IMR-90 (cell line): ENCODE results near the gene CHP1. TPM values are rescaled to one million over a fixed set of nuclear protein-coding genes. Genes with fewer than 3 reads are reported as not detected.

Source experiments
- ATAC-seq: fragments of 200-7000 bp; cut with Tn5 transposase; 2 replicates; pipeline ENCODE4 v1.9.1; 2020; ENCODE audit warnings: low read depth, mild to moderate bottlenecking, moderate library complexity
- BruUV-seq: library from RNA; stranded (reverse); fragments of 400-500 nt; replicated peaks from 2 replicates; lab custom pipeline; 2021; lab: Mats Ljungman, UMichigan
- CTCF ChIA-PET: fragments of 300-600 bp; formaldehyde crosslinking; extraction: SDS; loops from one replicate; lab custom pipeline; 2021; ENCODE audit warnings: antibody characterized with exemption; lab: Yijun Ruan, JAX
- POLR2A ChIA-PET: fragments of 300-600 bp; sonication (Branson Sonifier 250); formaldehyde crosslinking; loops from one replicate; lab custom pipeline; 2022; ENCODE audit warnings: antibody characterized with exemption; ENCODE audit not compliant: unreplicated experiment; lab: Charles Lee
- DNase-seq: peaks from one replicate; pipeline ENCODE4 v3.0.0; 2013
- H2AFZ ChIP-seq: replicated peaks from 2 replicates; pipeline ENCODE3; 2013; ENCODE audit warnings: low read length, mild to moderate bottlenecking; ENCODE audit not compliant: poor library complexity
- H2AK5ac ChIP-seq: 2 replicates; pipeline ENCODE4 v1.6.1; 2013; ENCODE audit warnings: low read depth, low read length, inconsistent platforms
- H2AK9ac ChIP-seq: replicated peaks from 2 replicates; pipeline ENCODE3; 2013; ENCODE audit warnings: mild to moderate bottlenecking, low read depth, low read length, moderate library complexity; ENCODE audit not compliant: poor library complexity
- H2BK120ac ChIP-seq: 2 replicates; pipeline ENCODE4 v1.6.1; 2013; ENCODE audit warnings: low read depth, low read length, inconsistent platforms
- H2BK15ac ChIP-seq: 3 replicates; pipeline ENCODE4 v1.6.1; 2013; ENCODE audit warnings: low read depth, low read length, inconsistent platforms
- H2BK20ac ChIP-seq: 2 replicates; pipeline ENCODE4 v1.6.1; 2013; ENCODE audit warnings: low read depth, mild to moderate bottlenecking, inconsistent platforms, low read length, moderate library complexity
- H2BK5ac ChIP-seq: 2 replicates; pipeline ENCODE4 v1.6.1; 2013; ENCODE audit warnings: mild to moderate bottlenecking, low read depth, low read length, inconsistent platforms; ENCODE audit not compliant: poor library complexity, severe bottlenecking
- H3K14ac ChIP-seq: replicated peaks from 2 replicates; pipeline ENCODE4 v1.6.1; 2013; ENCODE audit warnings: low read depth, low read length, inconsistent platforms
- H3K18ac ChIP-seq: 2 replicates; pipeline ENCODE4 v1.6.1; 2013; ENCODE audit warnings: low read depth, low read length, control low read depth
- H3K23ac ChIP-seq: 2 replicates; pipeline ENCODE4 v1.6.1; 2013; ENCODE audit warnings: low read depth, low read length, inconsistent platforms
- H3K27ac ChIP-seq: 2 replicates; pipeline ENCODE4 v1.5.1; 2013; ENCODE audit warnings: mild to moderate bottlenecking, control low read depth, low read length; ENCODE audit not compliant: insufficient read depth
- H3K27me3 ChIP-seq: 2 replicates; pipeline ENCODE4 v1.6.1; 2013; ENCODE audit warnings: low read length; ENCODE audit not compliant: control insufficient read depth, insufficient read depth
- H3K36me3 ChIP-seq: 2 replicates; pipeline ENCODE4 v1.6.1; 2013; ENCODE audit warnings: low read length, mixed read lengths; ENCODE audit not compliant: control insufficient read depth, insufficient read depth
- H3K4ac ChIP-seq: 2 replicates; pipeline ENCODE4 v1.6.1; 2013; ENCODE audit warnings: low read depth, low read length, inconsistent platforms
- H3K4me1 ChIP-seq: 2 replicates; pipeline ENCODE4 v1.6.1; 2013; ENCODE audit warnings: low read length, mixed read lengths; ENCODE audit not compliant: control insufficient read depth, insufficient read depth
- H3K4me2 ChIP-seq: 2 replicates; pipeline ENCODE4 v1.6.1; 2013; ENCODE audit warnings: low read depth, mild to moderate bottlenecking, control low read depth, low read length, moderate library complexity
- H3K4me3 ChIP-seq: 2 replicates; pipeline ENCODE4 v1.5.1; 2013; ENCODE audit warnings: low read depth, mild to moderate bottlenecking, control low read depth, low read length, moderate library complexity; ENCODE audit not compliant: insufficient read depth
- H3K56ac ChIP-seq: 2 replicates; pipeline ENCODE4 v1.6.1; 2013; ENCODE audit warnings: low read length, inconsistent platforms; ENCODE audit not compliant: insufficient read depth; ENCODE audit errors: extremely low read depth
- H3K79me1 ChIP-seq, 2 experiments: 2 replicates each; pipeline ENCODE4 v1.6.1; 2013; ENCODE audit warnings: low read length in 2 of 2, inconsistent platforms in 1 of 2, low read depth in 1 of 2
- H3K9ac ChIP-seq: 2 replicates; pipeline ENCODE4 v1.6.1; 2013; ENCODE audit warnings: low read depth, low read length, control low read depth
- H3K9me1 ChIP-seq: 2 replicates; pipeline ENCODE4 v1.6.1; 2013; ENCODE audit warnings: low read length, inconsistent platforms; ENCODE audit not compliant: insufficient read depth
- H3K9me3 ChIP-seq: 2 replicates; pipeline ENCODE4 v1.6.1; 2013; ENCODE audit warnings: low read length; ENCODE audit not compliant: control insufficient read depth, insufficient read depth
- H4K20me1 ChIP-seq: 2 replicates; pipeline ENCODE4 v1.6.1; 2013; ENCODE audit warnings: low read length, inconsistent platforms; ENCODE audit not compliant: insufficient read depth
- H4K5ac ChIP-seq: 2 replicates; pipeline ENCODE4 v1.6.1; 2013; ENCODE audit warnings: mild to moderate bottlenecking, low read depth, low read length, control low read depth
- H4K8ac ChIP-seq, 2 experiments: 2 replicates each; pipeline ENCODE4 v1.6.1; 2013; ENCODE audit warnings: low read depth in 2 of 2, low read length in 2 of 2, control low read depth in 1 of 2, inconsistent platforms in 1 of 2
- H4K91ac ChIP-seq: 2 replicates; pipeline ENCODE4 v1.6.1; 2013; ENCODE audit warnings: low read depth, low read length, inconsistent platforms; ENCODE audit not compliant: insufficient read depth
- BHLHE40 ChIP-seq: fragments of 150-350 bp; IDR thresholded peaks from 2 replicates; pipeline ENCODE4 v1.6.1; 2016; ENCODE audit warnings: mild to moderate bottlenecking, low read depth, low read length
- CHD1 ChIP-seq: IDR thresholded peaks from 2 replicates; pipeline ENCODE4 v1.6.1; 2012; ENCODE audit warnings: low read depth, low read length, improper control_type of control experiment
- MAFK ChIP-seq: IDR thresholded peaks from 2 replicates; pipeline ENCODE4 v1.6.1; 2012; ENCODE audit warnings: low read depth, low read length, improper control_type of control experiment
- MXI1 ChIP-seq: IDR thresholded peaks from 2 replicates; pipeline ENCODE4 v1.6.1; 2012; ENCODE audit warnings: low read depth, mild to moderate bottlenecking, low read length, moderate library complexity, borderline replicate concordance
- NFE2L2 ChIP-seq: fragments of 150-350 bp; IDR thresholded peaks from 2 replicates; pipeline ENCODE4 v1.6.1; 2016; ENCODE audit warnings: low read depth, mild to moderate bottlenecking, low read length
- POLR2A ChIP-seq: IDR thresholded peaks from 2 replicates; pipeline ENCODE4 v1.6.1; 2012; ENCODE audit warnings: mild to moderate bottlenecking, low read depth, low read length
- RAD21 ChIP-seq: IDR thresholded peaks from 2 replicates; pipeline ENCODE4 v1.6.1; 2012; ENCODE audit warnings: low read length, improper control_type of control experiment
- RCOR1 ChIP-seq: IDR thresholded peaks from 2 replicates; pipeline ENCODE4 v1.6.1; 2012; ENCODE audit warnings: mild to moderate bottlenecking, low read length, improper control_type of control experiment; ENCODE audit not compliant: insufficient replicate concordance
- SMC3 ChIP-seq: fragments of 150-350 bp; IDR thresholded peaks from 2 replicates; pipeline ENCODE4 v1.6.1; 2016; ENCODE audit warnings: low read depth, mild to moderate bottlenecking, antibody characterized with exemption, low read length, moderate library complexity
- WGBS, 2 experiments: methylation state at CpG; one replicate each; pipeline versions ENCODE4 v1.1.5 to v1.1.7; 2013; ENCODE audit warnings: missing lambda C conversion rate in 2 of 2; ENCODE audit not compliant: insufficient read length in 1 of 2; ENCODE audit errors: extremely low coverage in 2 of 2; 5-methylcytosine and 5-hydroxymethylcytosine counted together
- dilution Hi-C: fragments of 300-500 bp; cut with HindIII; formaldehyde crosslinking; loops from one replicate; pipeline ENCODE4 v1.14.3; 2018; ENCODE audit warnings: low sequenced_read_pairs; ENCODE audit not compliant: unreplicated experiment
- in situ Hi-C: fragments of 300-500 bp; cut with MboI; formaldehyde crosslinking; loops from 3 replicates; pipeline ENCODE4 v1.14.3; 2019; ENCODE audit warnings: low sequenced_read_pairs, inconsistent platforms, mixed read lengths
- intact Hi-C: fragments of 100-400 bp; cut with micrococcal nuclease; formaldehyde crosslinking; loops from 2 replicates; pipeline ENCODE4 v1.10.0; 2022
- polyA plus RNA-seq, 3 experiments: library from polyadenylated mRNA; depleted of rRNA; stranded (reverse); fragments of >200 nt; gene quantifications; 2 replicates each; pipeline ENCODE4 v1.2.3, GENCODE V29; 2012; ENCODE audit warnings: low replicate concordance in 1 of 3
- total RNA-seq: library from RNA; depleted of rRNA; stranded (reverse); fragments of >200 nt; gene quantifications from 2 replicates; pipeline ENCODE4 v1.2.3, GENCODE V29; 2012
- TF ChIP-seq, protein P1 (sequence below): conservative IDR thresholded peaks from 2 replicates; pipeline ENCODE4 v1.5.1; 2012; ENCODE audit warnings: mild to moderate bottlenecking, low read depth, low read length, improper control_type of control experiment

The CHP1 gene
- total and polyA plus RNA-seq, 2 of the 4 experiments (the other 2 are of a cell fraction): 39.2 to 96.1 TPM

DNA sequence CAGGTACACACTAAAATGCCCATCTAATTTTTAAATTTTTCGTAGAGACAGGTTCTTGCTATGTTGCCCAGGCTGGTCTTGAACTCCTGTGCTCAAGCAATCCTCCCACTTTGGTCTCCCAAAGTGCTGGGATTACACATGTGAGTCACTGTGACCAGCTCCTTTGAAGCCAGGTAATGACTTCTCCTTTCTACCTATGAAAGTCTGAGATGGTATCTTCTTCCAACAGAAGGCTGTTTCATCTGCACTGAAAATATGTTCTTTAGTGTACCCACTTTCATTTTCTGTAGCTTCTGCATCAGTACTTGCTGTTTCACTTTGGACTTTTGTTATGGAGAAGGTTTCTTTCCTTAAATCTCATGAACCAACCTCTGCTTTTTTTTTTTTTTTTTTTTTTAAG lies 92.5 kb downstream of the CHP1 start:
- dilution Hi-C loops: no loop called here
- CTCF ChIA-PET: no interaction called here
- no CpG with 5 or more reads among the region's 1 CpG for WGBS, 2 experiments

More for the DNA sequence above, 92.5 kb downstream of the CHP1 start:
- DNase-seq (no peak), ATAC-seq (no peak)
- Histone ChIP-seq H2BK5ac (no peak overlapping the region), H4K20me1 (no peaks in the 10 kb centered on the region), H3K56ac (no peak overlapping the region), H3K79me1 (peaks cover 2 to 6% of the 10 kb centered on the region in 2 experiments; a peak in 3 of 4 replicates), H2BK120ac (no peak overlapping the region), H3K4me3 (no peak overlapping the region), H3K27ac (no peak overlapping the region), H3K9me3 (no peaks in the 10 kb centered on the region), H4K5ac (no peak overlapping the region), H3K9me1 (no peaks in the 10 kb centered on the region; the same call in 1 of the 2 replicates), H3K36me3 (no peaks in the 10 kb centered on the region), H4K91ac (no peak overlapping the region), H3K4me2 (no peak overlapping the region), H2BK20ac (no peak overlapping the region), H3K27me3 (no peaks in the 10 kb centered on the region), H2AFZ (no peak overlapping the region), H4K8ac (no peak overlapping the region), H3K14ac (no peak overlapping the region), H3K23ac (no peak overlapping the region), H3K4ac (no peak overlapping the region), H2AK5ac (no peak overlapping the region), H2BK15ac (no peak overlapping the region), H3K4me1 (no peaks in the 10 kb centered on the region), H3K18ac (no peak overlapping the region), H3K9ac (no peak overlapping the region), H2AK9ac (no peak overlapping the region)
- BruUV-seq: no TSS peak
- POLR2A ChIA-PET: no interaction called here
- TF ChIP-seq RCOR1: no peak
- TF ChIP-seq, protein P1, sequence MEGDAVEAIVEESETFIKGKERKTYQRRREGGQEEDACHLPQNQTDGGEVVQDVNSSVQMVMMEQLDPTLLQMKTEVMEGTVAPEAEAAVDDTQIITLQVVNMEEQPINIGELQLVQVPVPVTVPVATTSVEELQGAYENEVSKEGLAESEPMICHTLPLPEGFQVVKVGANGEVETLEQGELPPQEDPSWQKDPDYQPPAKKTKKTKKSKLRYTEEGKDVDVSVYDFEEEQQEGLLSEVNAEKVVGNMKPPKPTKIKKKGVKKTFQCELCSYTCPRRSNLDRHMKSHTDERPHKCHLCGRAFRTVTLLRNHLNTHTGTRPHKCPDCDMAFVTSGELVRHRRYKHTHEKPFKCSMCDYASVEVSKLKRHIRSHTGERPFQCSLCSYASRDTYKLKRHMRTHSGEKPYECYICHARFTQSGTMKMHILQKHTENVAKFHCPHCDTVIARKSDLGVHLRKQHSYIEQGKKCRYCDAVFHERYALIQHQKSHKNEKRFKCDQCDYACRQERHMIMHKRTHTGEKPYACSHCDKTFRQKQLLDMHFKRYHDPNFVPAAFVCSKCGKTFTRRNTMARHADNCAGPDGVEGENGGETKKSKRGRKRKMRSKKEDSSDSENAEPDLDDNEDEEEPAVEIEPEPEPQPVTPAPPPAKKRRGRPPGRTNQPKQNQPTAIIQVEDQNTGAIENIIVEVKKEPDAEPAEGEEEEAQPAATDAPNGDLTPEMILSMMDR: no peak
- no peak for TF ChIP-seq CHD1
- no peak for TF ChIP-seq NFE2L2
- TF ChIP-seq BHLHE40: no peak
- TF ChIP-seq SMC3: no peak
- TF ChIP-seq POLR2A: no peak
- TF ChIP-seq MXI1: no peak
- TF ChIP-seq RAD21: no peak
- TF ChIP-seq MAFK: no peak
- in situ Hi-C loops: no loop called here
- intact Hi-C loops: no loop called here
